Measurements from ENCODE around the gene HSFY1. TPM values are rescaled to one million over a fixed set of nuclear protein-coding genes. Genes with fewer than 3 reads are reported as not detected.
"Not testable (repeated sequence)": the region's sequence is repeated elsewhere in the genome, so short reads cannot be mapped to it uniquely, and the experiment has no call there.

The HSFY1 gene
- total RNA-seq = not detected
- long read RNA-seq = 0 reads

- not testable (repeated sequence) for DNase-seq (ENCODE audit: low spot score)
Observed at GRCh38 chrY:18546420-18546819, at the start of gene HSFY1. HSFY1 (plus strand) TSS chrY:18546720; CDS start chrY:18546788, 68 bp downstream.

DNA sequence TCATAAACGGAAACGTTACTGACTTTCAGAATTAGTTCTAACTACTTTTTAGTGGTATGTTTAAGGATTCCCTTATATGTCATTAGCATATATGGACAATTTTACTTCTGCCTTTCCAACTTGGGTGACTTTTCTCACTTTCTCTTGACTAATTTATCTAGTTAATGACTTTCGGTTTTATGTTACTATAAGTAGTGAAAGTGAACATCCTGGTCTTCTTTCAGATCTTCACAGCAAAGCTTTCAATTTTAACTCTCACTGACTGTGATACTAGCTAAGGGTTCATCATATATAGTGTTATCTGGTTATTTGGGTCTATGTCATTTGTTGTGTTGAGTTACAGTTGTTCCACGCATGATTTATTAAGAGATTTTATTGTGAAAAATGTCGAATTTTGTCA is 42.3 kb upstream of the HSFY1 start:
- not testable (repeated sequence) for DNase-seq (ENCODE audit: low spot score)

GRCh38 chrY:18530995-18531655 is 15.4 kb upstream of the HSFY1 start:
- not testable (repeated sequence) for DNase-seq (ENCODE audit: low spot score)

DNA sequence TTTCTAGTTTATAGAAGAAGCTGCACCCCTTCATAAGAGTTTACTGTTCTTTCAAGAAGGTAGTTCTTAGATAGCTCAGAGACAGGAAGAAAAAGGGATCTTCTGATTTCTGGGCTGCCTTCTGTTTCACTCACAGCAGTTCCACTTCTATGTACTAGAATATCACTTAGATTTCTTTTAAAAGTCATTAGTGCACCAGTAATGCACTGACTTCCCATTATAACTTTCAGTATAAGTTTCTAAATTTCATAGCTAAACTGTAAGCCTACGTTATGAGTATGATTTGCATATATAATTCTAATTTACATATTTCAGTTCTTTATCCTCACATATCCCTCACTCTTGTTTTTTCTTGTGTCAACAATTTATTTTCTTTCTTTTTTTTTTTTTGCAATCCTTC is 7.6 kb upstream of the HSFY1 start:
- DNase-seq (ENCODE audit: low spot score) = not testable (repeated sequence)

DNA sequence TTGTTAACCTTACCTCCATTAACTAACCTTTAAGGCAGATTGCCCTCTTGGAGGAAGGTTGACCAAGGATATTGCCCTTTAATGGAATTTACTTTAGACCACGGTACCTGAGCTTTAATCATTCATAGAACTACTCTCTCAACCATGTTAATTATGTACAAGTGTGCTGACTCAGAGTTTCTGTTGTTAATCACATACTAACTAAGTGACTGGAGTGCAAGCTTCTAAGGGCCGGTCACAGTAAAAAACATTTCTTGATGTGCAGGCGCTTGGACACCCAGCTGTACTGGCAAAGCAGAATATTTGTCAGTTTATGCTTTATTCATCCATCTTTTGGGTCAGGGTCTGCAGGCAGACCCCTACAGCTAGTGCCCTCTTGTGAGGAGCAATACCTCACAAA is 6.6 kb downstream of the HSFY1 start:
- not testable (repeated sequence) for DNase-seq (ENCODE audit: low spot score)

GRCh38 chrY:18565915-18566314 is 19.4 kb downstream of the HSFY1 start:
- not testable (repeated sequence) for DNase-seq (ENCODE audit: low spot score)

Other genes starting within 250 kb of the HSFY1 start
- not detected for gene HSFY2, start 227.0 kb downstream of the HSFY1 start, total RNA-seq